ENCODE measurements around the gene FRMD4A. TPM values are rescaled to one million over a fixed set of nuclear protein-coding genes. Genes with fewer than 3 reads are reported as not detected.

The FRMD4A gene
- total RNA-seq, 4 donors from 2014 or later, result 4.4 to 7.1 (median 5.2) TPM

DNA sequence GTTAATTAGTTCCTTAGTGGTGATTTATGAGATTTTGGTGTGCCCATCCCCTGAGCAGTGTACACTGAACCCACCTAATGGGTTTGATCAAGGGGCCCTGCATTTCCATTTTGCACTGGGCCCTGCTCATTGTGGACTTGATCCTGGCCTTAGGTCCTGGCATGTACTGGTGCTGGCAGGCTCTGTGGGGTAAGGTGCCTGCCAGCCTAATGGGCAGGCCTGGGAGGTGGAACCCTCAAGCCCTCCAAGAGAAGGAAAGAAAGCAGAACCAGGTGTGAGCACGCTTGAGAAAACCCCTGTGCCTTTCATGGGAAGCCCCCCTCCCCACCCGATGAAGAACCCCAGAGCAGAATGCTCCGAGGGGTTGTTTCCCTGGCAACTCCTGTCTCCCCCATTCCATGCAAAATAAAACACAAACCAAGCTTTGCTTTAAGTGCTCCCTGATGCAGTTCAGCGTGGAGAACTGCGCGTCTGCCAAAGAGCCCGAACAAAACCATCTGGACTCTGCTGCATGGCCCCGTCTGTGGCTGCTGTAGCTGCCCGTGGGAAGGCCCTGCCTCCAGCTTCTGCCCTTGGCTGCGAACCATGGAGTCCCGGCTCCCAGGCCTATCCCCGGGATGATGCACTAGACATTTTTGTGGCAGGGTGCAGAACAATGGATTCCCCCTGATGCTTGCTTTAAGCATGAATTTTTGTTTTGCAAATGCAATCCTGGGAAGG, 620.6 kb downstream of the FRMD4A start:
- no peak for DNase-seq
- intact Hi-C loops (cut with DNase I; ENCODE audit: low total_unique reads), result no loop called here

DNA sequence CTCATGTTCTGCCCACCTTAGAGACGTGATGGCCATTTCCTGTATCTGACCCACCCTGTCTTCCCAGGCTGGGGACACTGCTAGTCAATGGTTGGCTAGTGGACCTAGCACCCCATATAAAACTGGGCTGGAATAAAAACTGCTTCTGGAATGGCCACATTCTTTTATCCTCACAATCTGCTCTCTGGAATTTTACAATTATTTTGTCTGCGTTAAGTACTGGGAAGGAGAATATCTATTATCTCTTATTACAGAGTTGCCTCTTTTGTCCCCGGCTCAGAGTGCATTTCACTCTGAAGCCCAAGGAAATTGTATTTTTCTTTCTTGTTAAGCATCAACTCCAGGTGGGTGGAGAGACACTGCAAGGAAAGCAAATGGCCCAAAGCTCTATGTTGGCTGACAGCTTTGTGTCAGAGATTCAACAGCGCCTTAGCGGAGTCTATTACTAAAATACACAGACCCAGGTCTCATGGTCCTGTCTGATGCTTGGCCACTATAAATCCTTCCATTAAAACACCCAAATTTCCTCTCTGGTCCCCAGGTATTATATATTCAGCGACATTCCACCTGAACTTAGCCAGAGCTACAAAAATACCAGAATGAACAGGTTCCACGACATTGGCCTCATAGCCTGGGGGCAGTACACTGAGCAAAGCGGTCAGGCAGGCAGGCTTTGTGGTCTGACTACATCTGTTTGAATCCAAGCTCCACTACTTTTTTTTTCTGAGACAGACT, 622.3 kb downstream of the FRMD4A start:
- H3K27me3 ChIP-seq, result no peaks in the 10 kb centered on the region
- in situ Hi-C loops (cut with MboI; ENCODE audit: low sequenced_read_pairs in 4 of 4), result no loop called here
- TF ChIP-seq, protein P1, sequence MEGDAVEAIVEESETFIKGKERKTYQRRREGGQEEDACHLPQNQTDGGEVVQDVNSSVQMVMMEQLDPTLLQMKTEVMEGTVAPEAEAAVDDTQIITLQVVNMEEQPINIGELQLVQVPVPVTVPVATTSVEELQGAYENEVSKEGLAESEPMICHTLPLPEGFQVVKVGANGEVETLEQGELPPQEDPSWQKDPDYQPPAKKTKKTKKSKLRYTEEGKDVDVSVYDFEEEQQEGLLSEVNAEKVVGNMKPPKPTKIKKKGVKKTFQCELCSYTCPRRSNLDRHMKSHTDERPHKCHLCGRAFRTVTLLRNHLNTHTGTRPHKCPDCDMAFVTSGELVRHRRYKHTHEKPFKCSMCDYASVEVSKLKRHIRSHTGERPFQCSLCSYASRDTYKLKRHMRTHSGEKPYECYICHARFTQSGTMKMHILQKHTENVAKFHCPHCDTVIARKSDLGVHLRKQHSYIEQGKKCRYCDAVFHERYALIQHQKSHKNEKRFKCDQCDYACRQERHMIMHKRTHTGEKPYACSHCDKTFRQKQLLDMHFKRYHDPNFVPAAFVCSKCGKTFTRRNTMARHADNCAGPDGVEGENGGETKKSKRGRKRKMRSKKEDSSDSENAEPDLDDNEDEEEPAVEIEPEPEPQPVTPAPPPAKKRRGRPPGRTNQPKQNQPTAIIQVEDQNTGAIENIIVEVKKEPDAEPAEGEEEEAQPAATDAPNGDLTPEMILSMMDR (IDR thresholded peaks at IDR 0.05 in 4 of 5, conservative IDR thresholded peaks at IDR 0.05 in 1 of 5), result no peak
- no peak for TF ChIP-seq POLR2A (IDR thresholded peaks at IDR 0.05)
- DNase-seq (no peak), ATAC-seq (no peak)
- peak overlapping the region in 1 of 4 donors; percentile 36 for H3K27ac ChIP-seq
- H3K4me3 ChIP-seq, result peak overlapping the region in 1 of 4 donors; percentile 51
- no peaks in the 10 kb centered on the region for H3K9me3 ChIP-seq
- H3K4me1 ChIP-seq, result peaks cover 27 to 28% of the 10 kb centered on the region in 2 donors
- H3K36me3 ChIP-seq, result no peaks in the 10 kb centered on the region
- intact Hi-C loops (cut with DNase I; ENCODE audit: low total_unique reads), result no loop called here

More for the DNA sequence above, 620.6 kb downstream of the FRMD4A start:
- Histone ChIP-seq H3K9me3 (no peaks in the 10 kb centered on the region), H3K4me3 (no peak overlapping the region), H3K4me1 (peaks cover 27 to 29% of the 10 kb centered on the region in 2 donors), H3K27ac (no peak overlapping the region), H3K27me3 (no peaks in the 10 kb centered on the region), H3K36me3 (no peaks in the 10 kb centered on the region)
- ATAC-seq, result no peak
- in situ Hi-C loops (cut with MboI; ENCODE audit: low sequenced_read_pairs in 4 of 4), result no loop called here
- TF ChIP-seq, protein P1 (IDR thresholded peaks at IDR 0.05 in 4 of 5, conservative IDR thresholded peaks at IDR 0.05 in 1 of 5), result no peak
- no peak for TF ChIP-seq POLR2A (IDR thresholded peaks at IDR 0.05)

DNA sequence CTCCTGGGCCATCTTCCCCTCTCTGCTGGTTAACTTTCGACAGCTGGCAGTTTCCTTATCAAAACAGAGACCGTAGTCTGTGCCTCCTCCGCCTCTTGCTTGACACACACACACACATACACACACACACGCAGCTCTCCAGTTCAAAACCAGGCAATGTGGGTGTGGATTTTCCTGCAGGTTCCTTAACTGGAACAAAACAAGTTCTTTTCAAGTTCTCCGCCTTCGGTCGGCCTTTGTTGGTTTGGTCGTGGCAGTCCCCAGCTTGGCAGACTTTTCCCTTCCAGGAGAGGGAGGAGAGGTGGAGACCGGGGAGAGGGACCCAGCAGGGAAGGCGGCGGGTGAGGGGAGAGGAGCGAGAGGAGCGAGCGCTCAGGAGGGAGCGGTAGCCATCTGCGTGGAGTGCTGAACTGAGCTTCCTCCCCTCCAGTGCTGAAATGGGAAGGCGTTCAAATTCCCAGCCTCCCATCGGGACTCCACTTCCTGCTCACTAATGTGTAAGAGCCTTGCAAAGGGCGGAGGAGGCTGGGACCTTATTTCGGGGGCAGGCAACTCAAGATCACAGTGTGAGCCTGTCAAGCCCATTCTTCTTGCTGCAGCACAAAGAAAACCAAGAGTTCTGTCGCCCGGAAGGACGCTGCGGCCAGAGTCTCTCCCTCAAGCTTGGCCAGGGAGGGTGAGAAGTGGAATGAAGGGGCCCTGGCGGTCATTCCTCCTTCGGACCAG, 623.4 kb downstream of the FRMD4A start:
- Histone ChIP-seq H3K36me3 (no peaks in the 10 kb centered on the region), H3K4me1 (peaks cover 26 to 27% of the 10 kb centered on the region in 2 donors), H3K27me3 (no peaks in the 10 kb centered on the region), H3K27ac (peak overlapping the region; percentile 36 to 38 (median 37)), H3K9me3 (no peaks in the 10 kb centered on the region), H3K4me3 (peak overlapping the region; percentile 42 to 53 (median 48))
- intact Hi-C loops (cut with DNase I; ENCODE audit: low total_unique reads), result loop anchor here (2.0 kb wide), 1 partner anchor 23 kb away; no protein-coding TSS in a partner anchor
- in situ Hi-C loops (cut with MboI; ENCODE audit: low sequenced_read_pairs in 4 of 4), result no loop called here
- TF ChIP-seq, protein P1 (IDR thresholded peaks at IDR 0.05 in 4 of 5, conservative IDR thresholded peaks at IDR 0.05 in 1 of 5), result no peak
- TF ChIP-seq POLR2A (IDR thresholded peaks at IDR 0.05), result no peak
- DNase-seq (peak; percentile 59 to 71), ATAC-seq (peak; percentile 83 to 93)

DNA sequence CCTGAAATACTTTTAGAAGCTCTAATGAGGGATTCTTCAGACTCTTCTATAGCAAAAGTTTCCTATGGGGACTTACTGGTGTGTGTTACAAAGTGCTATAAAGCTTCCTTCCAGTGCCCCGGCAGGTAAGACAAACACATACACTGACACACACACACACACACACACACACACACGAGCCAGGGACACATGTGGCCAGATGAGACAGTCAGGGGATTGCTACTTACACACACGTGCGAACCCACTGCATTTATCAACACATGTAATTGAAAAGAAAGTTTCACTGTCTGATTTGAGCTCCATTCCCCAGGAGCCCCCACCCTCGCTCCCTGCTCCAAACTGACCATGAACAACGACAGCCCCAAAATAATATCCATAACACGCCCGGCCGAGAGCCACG, 624.1 kb downstream of the FRMD4A start:
- H3K27me3 ChIP-seq, result no peaks in the 10 kb centered on the region
- H3K36me3 ChIP-seq, result no peaks in the 10 kb centered on the region
- ATAC-seq (no peak), DNase-seq (no peak)
- peak overlapping the region in 2 of 4 donors; percentile 45 to 51 for H3K4me3 ChIP-seq
- peak overlapping the region in 2 of 4 donors; percentile 37 to 38 for H3K27ac ChIP-seq
- peaks cover 26 to 27% of the 10 kb centered on the region in 2 donors for H3K4me1 ChIP-seq
- intact Hi-C loops (cut with DNase I; ENCODE audit: low total_unique reads) (loop anchor here (2.0 kb wide), 1 partner anchor 22 kb away; no protein-coding TSS in a partner anchor), in situ Hi-C loops (cut with MboI; ENCODE audit: low sequenced_read_pairs in 4 of 4) (no loop called here)
- TF ChIP-seq, protein P1 (IDR thresholded peaks at IDR 0.05 in 4 of 5, conservative IDR thresholded peaks at IDR 0.05 in 1 of 5), result no peak
- no peak for TF ChIP-seq POLR2A (IDR thresholded peaks at IDR 0.05)
- H3K9me3 ChIP-seq, result no peaks in the 10 kb centered on the region
